GM23248 (cell line): ENCODE data around the gene NECAP2.

Experiments used
- EZH2 ChIP-seq: fragments of 200-600 bp; sonication (generic); IDR thresholded peaks from 2 replicates; pipeline ENCODE4 v1.6.1; 2018; ENCODE audit warnings: antibody characterized with exemption, mild to moderate bottlenecking; ENCODE audit not compliant: insufficient read depth, poor library complexity, severe bottlenecking
- EZH2phosphoT487 ChIP-seq: fragments of 200-600 bp; sonication (generic); IDR thresholded peaks from 2 replicates; pipeline ENCODE4 v1.6.1; 2018; ENCODE audit warnings: antibody characterized with exemption, moderate library complexity, mild to moderate bottlenecking, low read depth; ENCODE audit not compliant: insufficient read depth

- no peak for TF ChIP-seq EZH2
- no peak for TF ChIP-seq EZH2phosphoT487
These were observed 37.8 kb upstream of the NECAP2 start for GRCh38 chr1:16402742-16403141.
